Fibroblast of skin of left biceps (primary cell): Measurements from ENCODE around the gene LEUTX.
A peak's percentile ranks its signal among the peaks of the same experiment; 100 is the strongest.

Experiments
- DNase-seq, 2 experiments: peaks; one replicate each; pipeline ENCODE4 v3.0.0-alpha.2; 2013; ENCODE audit warnings: low read depth in 2 of 2

LEUTX gene

GRCh38 chr19:39824143-39825092 lies 45.8 kb downstream of the LEUTX start:
- DNase-seq = peak; percentile 64 to 75

DNA sequence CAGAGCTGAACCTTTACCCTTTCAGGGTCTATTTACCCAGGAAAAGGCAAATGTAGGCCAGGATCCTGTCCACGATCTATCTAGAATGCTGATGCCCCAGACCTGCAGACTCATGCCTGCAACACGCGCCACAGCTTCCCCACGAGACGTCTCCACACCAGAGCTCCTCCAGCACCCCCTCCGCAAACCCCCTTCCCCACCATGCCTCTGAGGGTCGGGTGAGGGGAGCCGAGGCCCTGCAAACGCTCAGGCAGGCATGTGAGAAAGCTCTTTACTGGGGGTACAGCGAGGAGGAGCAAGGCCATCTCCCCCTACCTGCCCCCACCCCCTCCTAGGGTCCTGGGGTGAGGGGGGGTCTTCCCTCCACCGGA lies 46.4 kb downstream of the LEUTX start:
- no peak for DNase-seq

DNA sequence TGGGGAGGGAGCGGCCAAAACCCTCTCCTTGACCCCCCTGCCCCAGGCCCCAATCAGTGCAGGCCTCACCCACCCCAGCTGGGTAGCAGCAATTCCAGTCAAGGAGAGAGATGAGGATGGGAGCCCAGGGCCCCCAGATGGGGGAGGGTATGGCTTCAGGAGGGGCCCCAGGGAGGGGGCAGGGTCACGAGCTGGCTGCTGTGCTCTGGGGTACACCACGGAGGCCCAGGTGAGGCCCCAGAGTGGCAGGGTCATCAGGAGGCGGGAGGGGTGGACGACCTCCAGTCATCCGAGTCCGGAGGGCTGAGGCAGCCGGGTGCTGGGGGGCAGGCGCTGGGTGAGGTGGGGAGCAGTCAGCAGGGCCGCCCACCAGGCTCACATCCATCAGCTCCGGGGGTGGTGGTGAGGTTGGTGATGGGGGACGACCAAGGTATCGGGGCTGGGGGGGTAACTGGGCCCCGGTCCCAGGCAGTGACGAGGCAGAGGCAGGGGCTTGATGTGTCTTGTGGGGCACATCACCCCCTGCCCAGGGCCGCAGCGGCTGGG lies 47.0 kb downstream of the LEUTX start:
- no peak for DNase-seq

DNA sequence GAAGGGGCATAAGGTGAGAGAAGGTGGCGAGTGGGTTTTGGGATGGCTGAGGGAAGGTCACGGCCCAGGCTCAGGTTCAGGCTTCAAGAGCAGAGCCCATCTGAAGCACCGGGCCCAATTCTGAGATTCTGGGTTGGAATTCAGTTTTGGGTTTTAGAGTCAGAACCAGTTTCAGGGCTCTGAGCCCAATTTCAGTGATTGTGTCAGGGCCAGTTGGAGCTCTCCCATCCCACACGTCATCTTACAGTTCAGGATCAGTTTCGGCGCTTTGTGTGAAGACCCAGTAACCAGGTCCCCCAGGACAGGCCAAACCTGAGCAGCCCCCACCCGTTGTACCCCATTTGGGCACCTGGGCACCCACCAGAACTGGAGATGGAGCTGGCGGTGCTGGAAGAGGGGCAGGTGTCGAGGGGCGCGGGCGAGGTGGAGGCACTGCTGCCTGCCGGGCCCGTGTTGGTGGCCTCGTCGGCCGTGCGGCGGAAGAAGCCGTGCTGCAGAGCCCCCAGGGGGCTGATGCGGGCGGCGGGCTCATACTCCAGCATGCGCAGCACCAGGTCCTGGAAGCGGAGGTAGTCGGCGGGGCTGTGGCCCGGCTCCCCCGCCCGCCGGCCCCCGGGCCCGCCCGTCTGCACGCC lies 47.8 kb downstream of the LEUTX start:
- DNase-seq = no peak

GRCh38 chr19:39827216-39827615 lies 48.6 kb downstream of the LEUTX start:
- DNase-seq = no peak

DNA sequence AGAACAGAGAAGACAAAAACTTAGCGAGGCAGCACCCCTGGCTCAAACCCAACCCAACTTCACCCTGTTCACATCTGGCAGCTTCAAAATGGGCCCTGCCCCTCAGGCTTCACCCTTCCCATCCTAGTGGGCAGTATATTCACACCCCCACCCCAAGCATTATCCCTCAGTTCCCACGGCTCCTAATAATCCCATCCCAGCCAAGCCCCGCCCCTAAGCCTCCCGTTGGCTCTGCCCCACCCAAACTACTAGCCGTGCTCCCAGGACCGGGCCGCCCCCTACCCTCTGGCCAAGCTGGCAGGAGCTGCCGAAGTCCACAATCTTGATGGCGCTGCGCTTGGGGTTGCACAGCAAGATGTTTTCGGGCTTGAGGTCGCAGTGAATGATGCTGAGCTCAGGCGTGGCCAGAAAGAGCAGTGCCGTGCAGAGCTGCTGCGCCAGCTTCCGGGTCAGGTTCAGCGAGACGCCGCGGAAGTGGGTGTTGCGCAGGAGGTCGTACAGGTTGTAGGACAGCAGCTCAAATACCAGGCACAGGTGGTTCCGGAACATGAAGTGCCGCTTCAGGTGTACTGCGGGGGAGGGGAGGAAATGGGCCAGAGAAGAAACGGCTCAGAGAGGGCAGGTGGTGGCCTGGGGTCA lies 49.5 kb downstream of the LEUTX start:
- DNase-seq = no peak

- no peak for DNase-seq
These were observed 50.0 kb downstream of the LEUTX start for GRCh38 chr19:39828654-39829032.

- DNase-seq = no peak
These were observed 51.1 kb downstream of the LEUTX start for GRCh38 chr19:39829702-39830275.

- no peak for DNase-seq
These were observed 51.8 kb downstream of the LEUTX start for GRCh38 chr19:39830406-39830805.

GRCh38 chr19:39830847-39831246 lies 52.2 kb downstream of the LEUTX start:
- no peak for DNase-seq

GRCh38 chr19:39831679-39832078 lies 53.0 kb downstream of the LEUTX start:
- DNase-seq = no peak

DNA sequence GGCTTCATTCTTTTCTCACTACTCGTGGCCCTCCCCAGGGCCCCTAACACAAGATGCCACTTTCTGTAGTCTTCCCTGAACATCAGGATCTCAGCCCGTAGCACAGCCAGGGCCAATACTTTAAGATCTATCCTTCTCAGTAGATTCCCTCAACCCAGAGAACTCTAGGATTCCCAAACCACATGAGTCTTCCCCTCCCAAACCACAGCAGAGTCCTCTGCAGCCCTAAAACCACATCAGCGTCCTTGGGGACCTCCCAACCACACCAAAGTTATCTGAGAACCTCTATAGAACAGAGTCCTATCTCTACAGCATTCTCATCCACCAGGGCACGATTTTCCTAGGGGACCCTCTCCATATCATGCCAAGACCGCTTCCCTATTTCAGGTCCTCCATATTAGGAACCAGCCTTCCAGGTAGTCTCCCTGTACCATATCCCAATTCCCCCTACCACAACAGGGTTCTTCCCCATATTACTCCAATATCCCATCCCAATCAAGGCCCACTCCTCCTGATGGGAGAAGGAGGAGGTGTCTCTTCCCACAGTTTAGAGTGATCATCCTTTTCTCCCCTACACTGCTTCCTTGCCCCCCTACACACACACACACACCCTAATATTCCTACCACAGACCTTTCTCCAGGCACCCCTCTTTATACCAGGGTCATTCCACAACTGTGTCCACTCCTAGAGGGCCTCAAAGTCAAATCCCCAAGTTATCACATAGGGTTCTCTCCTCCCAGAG lies 53.9 kb downstream of the LEUTX start:
- DNase-seq = no peak

GRCh38 chr19:39833160-39833463 lies 54.5 kb downstream of the LEUTX start:
- DNase-seq = no peak

DNA sequence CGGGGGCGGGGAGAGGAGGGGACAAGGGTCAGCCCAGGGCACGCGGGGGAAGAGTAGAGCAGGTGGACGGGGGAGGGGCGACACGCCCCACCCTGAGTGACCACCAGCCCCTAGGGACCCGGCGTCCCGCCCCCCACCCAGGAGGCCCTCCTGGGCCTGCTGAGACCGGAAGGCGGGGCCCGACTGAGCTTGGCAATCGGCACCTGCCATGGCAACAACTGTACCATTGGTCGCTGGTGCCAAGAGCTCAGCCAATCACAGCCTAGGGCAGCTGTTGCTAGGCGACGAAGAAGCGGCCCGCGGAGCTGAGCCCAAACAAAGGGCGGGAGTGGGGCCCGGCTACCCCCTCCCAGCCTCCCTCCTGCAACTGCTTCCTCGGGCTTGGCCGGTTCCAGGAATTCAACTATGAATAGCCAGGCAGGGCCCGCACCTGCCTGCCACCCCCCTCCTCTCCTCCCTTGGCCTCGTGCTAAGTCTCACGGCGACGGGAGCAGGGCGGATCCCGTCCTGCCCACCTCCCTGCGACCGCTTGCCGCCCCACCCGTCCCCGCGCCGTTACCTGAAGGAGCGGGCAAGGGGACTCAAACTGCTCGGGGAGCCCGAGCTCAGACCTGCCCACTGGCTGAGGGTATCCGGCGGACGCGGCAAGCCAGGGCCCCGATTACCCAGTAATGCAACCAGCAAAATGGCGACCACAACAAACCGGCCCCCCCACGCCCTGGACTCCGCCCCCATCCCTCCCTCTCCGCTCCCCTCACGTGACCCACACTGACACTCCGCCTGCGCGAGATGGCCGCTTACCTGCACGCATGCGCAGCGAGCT lies 55.0 kb downstream of the LEUTX start, which contains the start of gene DYRK1B:
Gene DYRK1B (minus strand): TSS at position 699 of the 823 bp plus-strand sequence. CDS start 2,295 bp downstream, outside the sequence.
- DNase-seq = peak; percentile 89 to 90

DNA sequence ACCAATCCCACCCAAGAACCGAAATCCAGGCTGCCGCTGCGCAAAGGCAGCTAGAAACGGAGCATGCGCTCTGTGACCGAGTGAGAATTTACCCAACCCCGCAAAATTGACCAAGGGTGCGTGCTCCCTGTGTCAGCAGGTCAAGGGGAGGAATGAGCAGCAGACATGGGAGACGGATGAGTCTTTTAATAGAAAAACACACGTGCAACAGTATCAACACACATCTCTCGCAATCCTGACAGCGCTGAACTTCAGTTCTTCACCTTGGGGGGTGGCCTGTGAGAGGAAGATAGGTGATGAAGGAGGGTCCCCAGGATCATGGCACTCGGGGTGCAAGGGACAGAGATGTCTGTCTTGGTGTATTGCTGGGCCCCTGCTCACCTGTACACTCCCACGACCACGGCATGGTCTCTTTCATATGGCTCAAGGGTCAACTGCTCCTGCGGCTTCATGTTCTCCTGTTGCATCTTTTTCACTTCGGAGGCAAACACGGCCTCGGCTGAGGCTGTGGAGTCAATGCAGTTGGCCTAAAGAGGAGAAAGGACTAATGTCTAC lies 55.7 kb downstream of the LEUTX start:
- DNase-seq = no peak
